Calu3 (cell line): ENCODE data around the gene MTMR3. TPM values are rescaled to one million over a fixed set of nuclear protein-coding genes. Genes with fewer than 3 reads are reported as not detected.
A peak's percentile ranks its signal among the peaks of the same experiment; 100 is the strongest.

Experiments used
- BruUV-seq: library from RNA; stranded (reverse); fragments of 400-500 nt; replicated peaks from 2 replicates; lab custom pipeline; 2021; lab: Mats Ljungman, UMichigan
- CTCF ChIA-PET: fragments of 300-600 bp; sonication (Branson Sonifier 250); formaldehyde crosslinking; loops from one replicate; lab custom pipeline; 2022; ENCODE audit warnings: antibody characterized with exemption; lab: Charles Lee
- DNase-seq: peaks from one replicate; pipeline ENCODE4 v3.0.0; 2022
- H3K27ac Mint-ChIP-seq: one replicate; pipeline ENCODE4 v1.8.0; 2022; ENCODE audit warnings: mixed read lengths; ENCODE audit not compliant: unreplicated experiment
- H3K27me3 Mint-ChIP-seq: one replicate; pipeline ENCODE4 v1.8.0; 2022; ENCODE audit warnings: mixed read lengths; ENCODE audit not compliant: unreplicated experiment
- H3K36me3 Mint-ChIP-seq: one replicate; pipeline ENCODE4 v1.8.0; 2022; ENCODE audit warnings: mild to moderate bottlenecking, moderate library complexity, mixed read lengths; ENCODE audit not compliant: insufficient read depth, unreplicated experiment
- H3K4me1 Mint-ChIP-seq: one replicate; pipeline ENCODE4 v1.8.0; 2022; ENCODE audit warnings: mild to moderate bottlenecking, low read depth, mixed read lengths; ENCODE audit not compliant: unreplicated experiment
- H3K4me3 Mint-ChIP-seq: one replicate; pipeline ENCODE4 v1.8.0; 2022; ENCODE audit warnings: mild to moderate bottlenecking, low read depth, moderate library complexity, mixed read lengths; ENCODE audit not compliant: unreplicated experiment
- H3K9me3 Mint-ChIP-seq: one replicate; pipeline ENCODE4 v1.8.0; 2022; ENCODE audit warnings: low read depth, mixed read lengths; ENCODE audit not compliant: unreplicated experiment
- CTCF ChIP-seq: fragments of 200-600 bp; IDR thresholded peaks from one replicate; pipeline ENCODE4 v1.8.0; 2022; ENCODE audit warnings: antibody characterized with exemption; ENCODE audit not compliant: unreplicated experiment
- intact Hi-C: fragments of 100-400 bp; cut with micrococcal nuclease; formaldehyde crosslinking; loops from one replicate; pipeline ENCODE4 v1.10.0; 2022; ENCODE audit not compliant: unreplicated experiment
- microRNA-seq: library from miRNA; unstranded; fragments of <30 nt; microRNA quantifications from one replicate; pipeline ENCODE4 v1.2.0, GENCODE V29; 2022
- total RNA-seq: library from RNA; stranded (reverse); gene quantifications from 2 replicates; pipeline ENCODE4 v1.2.3, GENCODE V29; 2022

The MTMR3 gene
- total RNA-seq, 1 experiment from 2014 or later, result 34.5 TPM

GRCh38 chr22:30077279-30077880, 194.4 kb downstream of the MTMR3 start:
- Mint-ChIP-seq H3K4me1 (peaks cover 11% of the 10 kb centered on the region), H3K4me3 (no peak overlapping the region), H3K27ac (no peak overlapping the region), H3K27me3 (peaks cover 18% of the 10 kb centered on the region), H3K36me3 (no peaks in the 10 kb centered on the region), H3K9me3 (no peaks in the 10 kb centered on the region)
- intact Hi-C loops, result no loop called here
- no TSS peak for BruUV-seq
- TF ChIP-seq CTCF, result no peak
- DNase-seq, result no peak
- CTCF ChIA-PET, result interaction anchor here (0.5 kb wide), 1 partner anchor 226 kb away, joined by 3 read pairs; no protein-coding TSS in a partner anchor

- Mint-ChIP-seq H3K4me3 (no peak overlapping the region), H3K9me3 (no peaks in the 10 kb centered on the region), H3K36me3 (no peaks in the 10 kb centered on the region), H3K4me1 (peaks cover 11% of the 10 kb centered on the region), H3K27ac (no peak overlapping the region), H3K27me3 (peaks cover 18% of the 10 kb centered on the region)
- BruUV-seq, result no TSS peak
- peak; percentile 16 for DNase-seq
- CTCF ChIA-PET, result no interaction called here
- intact Hi-C loops, result no loop called here
- TF ChIP-seq CTCF, result no peak
These were observed 195.6 kb downstream of the MTMR3 start for GRCh38 chr22:30078320-30079311.

- no peak within 1 kb of the TSS for H3K27ac Mint-ChIP-seq
- intact Hi-C loops, result no loop called here
- H3K36me3 Mint-ChIP-seq, result no peaks in the 10 kb centered on the region
- peaks cover 15% of the 10 kb centered on the region for H3K27me3 Mint-ChIP-seq
- no TSS peak for BruUV-seq
- no peaks in the 10 kb centered on the region for H3K9me3 Mint-ChIP-seq
- peaks cover 11% of the 10 kb centered on the region for H3K4me1 Mint-ChIP-seq
- CTCF ChIA-PET, result no interaction called here
- no peak for TF ChIP-seq CTCF
- DNase-seq, result no peak
- H3K4me3 Mint-ChIP-seq, result no peak within 1 kb of the TSS
These were observed 197.1 kb downstream of the MTMR3 start, which contains the start of gene HORMAD2 for GRCh38 chr22:30079952-30080533. TSS of gene HORMAD2 (plus strand) at chr22:30080464. CDS start at chr22:30093953, 13,489 bp downstream.

Small RNAs within 50 kb of the gene (microRNA-seq; reads per million reads assigned to microRNA genes)
- gene MIR6818, result 2.8 reads per million

Other genes starting within 250 kb of the MTMR3 start
- gene CABP7, start 163.2 kb upstream of the MTMR3 start, total RNA-seq, result not detected in 2 replicates
- gene ZMAT5, start 116.2 kb upstream of the MTMR3 start, total RNA-seq, result 20.5 and 21.0 TPM in 2 replicates
- 113 and 120 TPM in 2 replicates for gene UQCR10, start 115.8 kb upstream of the MTMR3 start, total RNA-seq
- 62.6 and 73.4 TPM in 2 replicates for gene ASCC2, start 44.9 kb upstream of the MTMR3 start, total RNA-seq
- not detected in 2 replicates for gene HORMAD2, start 197.3 kb downstream of the MTMR3 start, total RNA-seq